Colonic mucosa (tissue), 4 donors: ENCODE results near the gene PLA2G2D. TPM values are rescaled to one million over a fixed set of nuclear protein-coding genes. Genes with fewer than 3 reads are reported as not detected.

Source experiments
- DNase-seq: peaks from one replicate; pipeline ENCODE4 v3.0.0-alpha.2; 2020
- H3K27ac ChIP-seq: fragments of 200-600 bp; one replicate; pipeline ENCODE4 v1.8.0; 2021
- H3K27me3 ChIP-seq: fragments of 200-600 bp; one replicate; pipeline ENCODE4 v1.8.0; 2021
- H3K36me3 ChIP-seq: fragments of 200-600 bp; one replicate; pipeline ENCODE4 v1.8.0; 2021
- H3K4me1 ChIP-seq: fragments of 200-600 bp; one replicate; pipeline ENCODE4 v1.8.0; 2021; ENCODE audit warnings: mild to moderate bottlenecking
- H3K4me3 ChIP-seq: fragments of 200-600 bp; one replicate; pipeline ENCODE4 v1.8.0; 2021
- H3K9ac ChIP-seq, 2 donors: one replicate each; pipeline ENCODE4 v1.7.0; 2013; ENCODE audit warnings: control low read depth in 2 of 2, low read depth in 2 of 2, low read length in 2 of 2
- H3K9me3 ChIP-seq: fragments of 200-600 bp; one replicate; pipeline ENCODE4 v1.8.0; 2021
- intact Hi-C: fragments of 100-400 bp; cut with DNase I; formaldehyde crosslinking; loops from one replicate; pipeline ENCODE4 v1.14.1; 2022
- total RNA-seq, 2 donors: library from RNA; stranded (reverse); fragmentation: NEBNext Ultra II Directional in 1 of 2; extraction: Animal tissue kit (Norgen Biotek cat#: 25700) in 1 of 2; gene quantifications; one replicate each; pipeline ENCODE4 v1.2.1, GENCODE V29; 2021
- TF ChIP-seq, protein P1 (sequence below): fragments of 200-600 bp; IDR thresholded peaks from one replicate; pipeline ENCODE4 v1.8.0; 2022; ENCODE audit warnings: antibody characterized with exemption, mild to moderate bottlenecking
- donor health status: healthy.
- donor health status: DM: no; HTN: no; CAD: no.
- donor health status: DM: no; HTN: no; CAD: no.

Gene PLA2G2D
- total RNA-seq, 2 donors from 2014 or later: 0.21 to 0.25 TPM

DNA sequence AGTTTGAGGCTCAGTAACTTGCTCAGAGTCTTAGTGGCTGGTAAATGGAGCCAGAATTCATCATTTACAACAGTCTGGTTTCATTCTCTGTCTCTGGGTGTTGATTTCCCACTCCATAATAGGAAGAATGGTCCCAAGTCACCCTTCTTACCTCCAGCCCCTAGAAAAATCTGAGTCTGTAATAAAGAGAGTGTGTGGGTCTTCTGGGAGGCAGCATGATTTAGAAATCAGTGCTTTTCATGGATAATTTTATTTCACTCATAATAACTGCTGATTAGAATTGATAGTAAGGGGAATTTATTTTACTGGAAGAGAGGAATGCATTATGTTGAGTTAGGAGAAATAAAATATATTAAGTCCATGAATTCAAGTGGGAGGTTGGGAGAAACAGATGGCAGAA lies 2.1 kb downstream of the PLA2G2D start:
- Histone ChIP-seq H3K36me3 (no peaks in the 10 kb centered on the region), H3K9ac (no peak overlapping the region), H3K9me3 (no peaks in the 10 kb centered on the region), H3K4me3 (no peak overlapping the region), H3K4me1 (no peaks in the 10 kb centered on the region), H3K27ac (no peak overlapping the region), H3K27me3 (no peaks in the 10 kb centered on the region)
- intact Hi-C loops: no loop called here
- DNase-seq: no peak
- TF ChIP-seq, protein P1, sequence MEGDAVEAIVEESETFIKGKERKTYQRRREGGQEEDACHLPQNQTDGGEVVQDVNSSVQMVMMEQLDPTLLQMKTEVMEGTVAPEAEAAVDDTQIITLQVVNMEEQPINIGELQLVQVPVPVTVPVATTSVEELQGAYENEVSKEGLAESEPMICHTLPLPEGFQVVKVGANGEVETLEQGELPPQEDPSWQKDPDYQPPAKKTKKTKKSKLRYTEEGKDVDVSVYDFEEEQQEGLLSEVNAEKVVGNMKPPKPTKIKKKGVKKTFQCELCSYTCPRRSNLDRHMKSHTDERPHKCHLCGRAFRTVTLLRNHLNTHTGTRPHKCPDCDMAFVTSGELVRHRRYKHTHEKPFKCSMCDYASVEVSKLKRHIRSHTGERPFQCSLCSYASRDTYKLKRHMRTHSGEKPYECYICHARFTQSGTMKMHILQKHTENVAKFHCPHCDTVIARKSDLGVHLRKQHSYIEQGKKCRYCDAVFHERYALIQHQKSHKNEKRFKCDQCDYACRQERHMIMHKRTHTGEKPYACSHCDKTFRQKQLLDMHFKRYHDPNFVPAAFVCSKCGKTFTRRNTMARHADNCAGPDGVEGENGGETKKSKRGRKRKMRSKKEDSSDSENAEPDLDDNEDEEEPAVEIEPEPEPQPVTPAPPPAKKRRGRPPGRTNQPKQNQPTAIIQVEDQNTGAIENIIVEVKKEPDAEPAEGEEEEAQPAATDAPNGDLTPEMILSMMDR: no peak

DNA sequence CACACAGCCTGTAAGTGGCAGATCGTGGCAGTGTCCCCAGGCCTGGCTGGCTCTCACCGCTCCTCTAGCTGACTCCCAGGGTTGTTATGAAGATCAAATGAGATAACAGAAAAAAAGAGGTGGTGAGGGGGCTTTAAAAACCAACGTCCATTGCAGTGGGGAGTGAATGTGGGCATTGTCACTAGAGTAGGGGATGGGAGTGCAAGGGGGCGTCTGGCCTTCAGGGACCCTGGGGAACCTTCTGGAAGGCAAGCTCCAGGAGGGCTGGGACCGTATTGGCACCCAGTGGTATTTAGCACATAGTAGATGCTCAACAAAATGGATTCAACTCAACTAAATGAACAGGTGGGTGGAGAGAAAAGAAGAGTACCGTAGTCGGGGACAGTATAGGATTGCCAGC lies 3.4 kb downstream of the PLA2G2D start:
- TF ChIP-seq, protein P1: no peak
- Histone ChIP-seq H3K4me3 (no peak overlapping the region), H3K9me3 (no peaks in the 10 kb centered on the region), H3K27me3 (no peaks in the 10 kb centered on the region), H3K27ac (no peak overlapping the region), H3K36me3 (no peaks in the 10 kb centered on the region), H3K9ac (no peak overlapping the region), H3K4me1 (no peaks in the 10 kb centered on the region)
- DNase-seq: no peak
- intact Hi-C loops: no loop called here

DNA sequence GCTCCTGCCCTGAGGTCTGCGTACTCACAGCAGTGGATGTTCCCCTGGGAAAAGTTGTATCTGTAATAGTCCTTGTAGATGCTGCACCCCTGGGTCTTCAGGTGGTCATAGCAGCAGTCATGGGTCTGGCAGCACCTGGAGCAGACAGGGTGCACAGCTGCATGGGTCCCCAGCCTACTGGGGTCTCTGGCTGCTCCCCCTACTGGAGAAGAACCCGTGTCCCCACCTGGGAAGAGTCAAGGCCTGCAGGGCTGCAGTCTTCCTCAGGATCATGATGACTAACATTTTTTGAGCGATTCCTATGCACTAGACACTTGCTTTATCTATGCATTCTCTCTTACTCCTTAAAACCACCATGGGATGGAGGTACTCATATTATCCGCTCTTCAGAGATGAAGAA lies 3.9 kb downstream of the PLA2G2D start:
- no peaks in the 10 kb centered on the region for H3K36me3 ChIP-seq
- no peak for DNase-seq
- H3K27me3 ChIP-seq: no peaks in the 10 kb centered on the region
- H3K9ac ChIP-seq: no peak overlapping the region
- TF ChIP-seq, protein P1: no peak
- no peaks in the 10 kb centered on the region for H3K4me1 ChIP-seq
- intact Hi-C loops: no loop called here
- no peak overlapping the region for H3K27ac ChIP-seq
- no peak overlapping the region for H3K4me3 ChIP-seq
- H3K9me3 ChIP-seq: no peaks in the 10 kb centered on the region

DNA sequence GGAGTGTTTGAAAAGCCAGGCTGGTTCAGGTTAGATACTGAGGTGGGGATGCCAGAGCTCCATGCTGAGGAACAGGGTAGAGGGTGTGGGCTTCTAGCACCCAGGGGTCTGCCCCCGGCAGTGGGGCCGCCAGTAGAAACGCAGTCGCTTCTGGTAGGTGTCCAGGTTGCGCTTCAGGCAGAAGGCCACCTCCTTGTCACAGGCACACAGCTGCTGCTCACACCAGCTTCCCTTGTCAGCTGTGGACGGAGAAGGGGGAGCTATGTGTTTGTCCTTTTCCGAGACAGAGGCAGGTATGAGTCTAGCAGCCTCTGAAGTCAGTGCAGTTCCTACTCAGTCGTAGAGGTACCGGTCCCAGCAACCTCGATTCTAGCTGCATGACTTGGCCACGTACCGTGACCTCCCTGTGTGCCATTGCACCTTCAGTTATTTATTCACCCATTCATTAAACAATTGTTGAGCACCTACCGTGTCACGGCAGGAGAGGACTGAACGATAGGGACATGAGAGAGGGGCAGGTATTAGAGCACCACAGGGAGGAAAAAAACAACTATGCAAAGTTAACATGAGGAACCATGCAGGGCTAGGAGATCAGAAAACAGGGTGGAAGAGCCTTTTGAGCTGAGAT lies 5.2 kb downstream of the PLA2G2D start:
- no peaks in the 10 kb centered on the region for H3K9me3 ChIP-seq
- no peaks in the 10 kb centered on the region for H3K27me3 ChIP-seq
- intact Hi-C loops: no loop called here
- no peak overlapping the region for H3K9ac ChIP-seq
- no peaks in the 10 kb centered on the region for H3K4me1 ChIP-seq
- H3K27ac ChIP-seq: no peak overlapping the region
- TF ChIP-seq, protein P1: no peak
- DNase-seq: no peak
- H3K36me3 ChIP-seq: no peaks in the 10 kb centered on the region
- no peak overlapping the region for H3K4me3 ChIP-seq

DNA sequence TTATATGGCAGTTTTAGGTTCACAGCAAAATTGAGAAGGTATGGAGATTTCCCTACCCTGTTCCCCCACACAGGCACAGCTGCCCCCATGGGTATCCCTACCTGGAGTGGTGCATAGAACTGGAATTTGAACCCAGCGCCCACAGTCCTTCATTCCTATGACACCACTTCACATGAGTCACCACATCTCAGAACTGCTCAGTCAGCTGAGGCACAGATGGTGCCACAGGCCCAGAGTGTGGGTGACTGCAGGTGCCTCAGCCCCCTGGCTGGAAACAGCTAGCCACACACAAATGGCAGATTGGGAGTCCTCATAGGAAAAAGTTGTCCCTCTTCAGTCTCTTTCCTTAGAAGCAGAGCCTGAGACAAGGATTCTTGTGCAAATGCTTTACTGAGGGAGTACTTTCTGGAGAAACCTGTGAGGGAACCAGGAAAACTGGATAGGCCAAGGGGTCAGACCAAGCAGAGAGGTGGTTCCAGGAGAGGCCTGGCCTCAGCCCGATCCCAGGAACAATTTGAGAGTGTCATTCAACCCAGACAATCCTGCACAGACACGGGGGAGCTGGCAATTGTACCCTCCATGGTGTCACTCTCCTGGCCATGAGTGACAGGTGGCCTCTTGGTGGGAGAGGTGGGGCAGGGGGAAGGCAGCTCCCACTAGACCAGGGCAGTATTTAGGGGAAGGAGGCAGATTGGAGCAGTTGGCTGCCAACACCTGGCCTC lies 6.9 kb downstream of the PLA2G2D start:
- intact Hi-C loops: no loop called here
- Histone ChIP-seq H3K27ac (no peak overlapping the region), H3K4me1 (no peaks in the 10 kb centered on the region), H3K36me3 (no peaks in the 10 kb centered on the region), H3K9me3 (no peaks in the 10 kb centered on the region), H3K4me3 (no peak overlapping the region), H3K9ac (no peak overlapping the region), H3K27me3 (no peaks in the 10 kb centered on the region)
- no peak for DNase-seq
- TF ChIP-seq, protein P1: no peak
